DMS153 treated with DMSO at 0.1 percent for 48 hours (cell line): Measurements from ENCODE around the gene PITX1.

Experiments used
- DNase-seq: peaks from one replicate; lab custom pipeline; 2025; ENCODE audit not compliant: unreplicated experiment; lab: John Stamatoyannopoulos, UW

PITX1 gene

DNA sequence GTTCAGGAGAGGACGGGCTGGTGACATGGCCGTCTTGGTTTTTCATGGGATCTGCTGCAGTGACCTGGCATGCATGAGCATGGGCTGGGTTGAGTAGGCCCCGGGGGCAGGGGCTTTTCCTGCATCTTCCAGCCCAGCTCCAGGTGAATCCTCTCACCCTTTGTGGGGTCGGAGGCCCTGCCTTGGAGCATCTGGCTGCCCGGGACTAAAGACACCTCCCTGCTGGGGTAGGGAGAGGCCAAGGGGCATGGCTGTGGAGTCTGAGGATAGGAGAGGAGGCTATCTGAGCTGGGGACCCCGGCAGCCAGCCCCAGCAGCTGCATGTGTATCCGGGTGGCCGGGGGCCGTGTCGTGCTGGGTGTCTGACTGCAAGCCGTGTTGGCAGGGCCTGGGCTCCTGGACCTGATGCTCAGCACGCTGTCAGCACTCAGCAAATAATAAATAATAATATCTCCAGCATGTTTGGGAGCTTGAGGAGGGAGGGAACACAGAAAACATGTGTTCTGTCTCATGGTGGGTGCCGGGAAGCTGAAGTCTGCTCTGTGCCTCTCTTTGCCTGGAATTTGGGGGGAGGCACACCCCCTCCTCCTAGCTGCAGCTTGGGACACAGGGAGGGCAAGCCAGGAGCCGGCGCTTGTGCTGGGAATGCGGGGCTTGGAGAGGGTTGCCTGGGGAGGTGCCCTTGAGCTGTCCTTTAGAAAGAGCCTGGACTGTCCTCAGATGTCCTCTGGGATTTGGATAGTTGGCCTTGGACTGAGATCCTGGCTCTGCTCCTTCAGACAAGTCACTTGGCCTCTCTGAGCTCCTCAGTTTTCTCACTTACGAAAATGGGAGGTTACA, 28.4 kb upstream of the PITX1 start:
- DNase-seq, result no peak

GRCh38 chr5:135061001-135061400, 27.0 kb upstream of the PITX1 start:
- DNase-seq, result no peak

DNA sequence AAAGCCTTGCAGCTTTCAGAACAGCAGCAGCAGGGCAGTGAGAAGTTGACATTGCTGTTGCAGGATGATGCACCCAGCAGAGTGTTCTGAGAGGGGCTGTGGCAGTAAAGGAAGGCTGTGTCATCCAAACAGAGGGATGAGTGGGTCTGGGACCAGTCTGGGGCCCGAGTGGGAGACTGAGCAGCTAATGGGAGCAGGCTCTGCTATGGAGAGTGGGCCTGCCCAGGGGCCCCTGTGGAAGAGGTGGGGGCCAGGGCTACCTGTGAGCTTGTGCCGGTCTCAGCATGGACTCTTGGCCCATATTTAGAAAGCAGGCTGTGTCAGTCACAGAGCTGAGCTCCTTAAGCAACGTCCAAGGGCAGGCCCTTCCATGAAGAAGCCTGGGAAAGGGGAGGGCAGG, 26.0 kb upstream of the PITX1 start:
- DNase-seq, result no peak

DNA sequence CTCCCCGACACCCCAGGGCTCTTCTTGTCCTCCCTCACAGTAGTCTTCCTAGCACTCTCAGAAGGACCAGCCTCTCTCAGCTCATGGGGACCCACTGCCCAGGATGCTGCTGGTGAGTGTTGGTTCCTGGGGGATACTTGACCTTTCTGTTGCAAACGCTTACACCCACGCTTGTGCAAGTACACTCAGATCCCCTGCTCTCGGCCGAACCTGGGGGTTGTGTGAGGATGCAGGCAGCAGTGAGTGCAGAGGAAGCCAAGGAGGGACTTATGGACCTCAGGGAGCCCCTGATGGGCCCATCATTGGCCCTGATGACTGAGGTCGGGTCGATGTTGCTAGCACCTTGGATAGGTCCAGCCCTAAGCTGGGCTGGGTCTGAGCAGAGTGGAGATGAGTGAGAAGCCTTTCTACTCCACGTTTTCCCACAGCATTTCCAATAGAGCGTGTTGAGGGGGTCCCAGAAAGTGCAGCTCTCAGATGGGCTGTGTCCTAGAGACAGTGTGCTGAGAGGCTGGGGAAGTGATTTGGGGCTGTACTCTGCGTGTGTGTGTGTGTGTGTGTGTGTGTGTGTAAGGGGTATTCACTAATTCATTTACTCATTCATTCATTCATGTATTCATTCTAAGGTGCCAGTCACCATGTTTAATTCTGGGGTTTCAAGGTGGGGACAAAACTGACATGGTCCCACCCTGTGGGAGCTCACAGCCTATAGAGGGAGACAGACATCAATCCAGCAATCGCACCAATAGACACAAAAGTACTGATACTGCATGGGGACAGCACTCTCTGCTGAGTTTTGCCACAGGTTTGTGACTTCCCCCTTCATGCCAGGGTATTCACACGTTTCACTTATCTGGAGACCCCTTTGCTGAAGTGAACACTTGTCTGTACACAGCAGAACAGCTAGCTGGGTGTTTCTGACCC, 25.2 kb upstream of the PITX1 start:
- no peak for DNase-seq

- no peak for DNase-seq
These were observed 24.3 kb upstream of the PITX1 start for GRCh38 chr5:135058331-135058732.

- DNase-seq, result no peak
These were observed 23.2 kb upstream of the PITX1 start for GRCh38 chr5:135057233-135057632.

GRCh38 chr5:135056316-135057030, 22.4 kb upstream of the PITX1 start:
- no peak for DNase-seq

GRCh38 chr5:135055396-135055795, 21.4 kb upstream of the PITX1 start:
- DNase-seq, result no peak

- DNase-seq, result no peak
These were observed 20.5 kb upstream of the PITX1 start for GRCh38 chr5:135054546-135054945.

- DNase-seq, result no peak
These were observed 20.0 kb upstream of the PITX1 start for GRCh38 chr5:135053989-135054388.

DNA sequence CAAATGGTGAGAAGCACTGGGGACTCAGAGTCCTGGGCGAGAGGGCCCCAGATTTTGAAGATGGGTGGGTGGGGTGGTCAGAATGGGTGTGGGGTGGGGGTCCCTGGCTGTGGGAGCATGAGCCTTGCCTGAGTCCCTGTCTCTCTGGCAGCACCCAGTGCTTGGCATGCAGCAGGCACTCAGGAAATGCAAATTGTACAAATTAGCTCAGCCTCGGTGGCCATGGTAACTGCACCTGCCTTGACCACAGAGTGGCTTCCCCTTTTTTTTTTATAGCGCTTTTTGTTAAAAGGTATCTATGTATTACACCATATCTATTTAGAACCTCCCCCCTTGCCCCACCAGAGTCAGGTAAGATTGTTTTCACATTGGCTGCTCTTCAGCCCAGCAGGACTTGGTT, 19.2 kb upstream of the PITX1 start:
- no peak for DNase-seq

GRCh38 chr5:135052511-135053145, 18.6 kb upstream of the PITX1 start:
- DNase-seq, result no peak

DNA sequence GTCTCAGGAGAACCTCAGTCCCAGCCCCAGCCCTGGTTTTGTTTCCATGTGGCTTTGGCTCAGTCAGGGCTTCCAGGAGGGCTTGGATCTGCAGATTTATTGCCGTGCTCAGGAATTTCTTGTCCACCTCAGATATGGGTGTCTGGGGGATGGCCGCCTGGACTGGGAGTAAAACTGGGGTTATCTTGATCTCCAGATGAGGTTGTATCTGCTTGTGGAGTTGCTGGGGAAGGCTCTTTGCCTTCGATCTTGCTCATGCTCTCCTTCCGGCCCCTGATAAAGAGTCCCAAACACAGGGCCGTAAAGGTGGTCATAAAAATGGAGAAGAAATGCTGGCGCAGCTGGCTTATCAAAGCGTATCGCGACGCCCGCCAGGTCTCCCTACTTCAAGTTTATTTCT, 17.8 kb upstream of the PITX1 start:
- no peak for DNase-seq

- no peak for DNase-seq
These were observed 17.4 kb upstream of the PITX1 start for GRCh38 chr5:135051399-135051798.

- DNase-seq, result no peak
These were observed 16.3 kb upstream of the PITX1 start for GRCh38 chr5:135050244-135050767.

GRCh38 chr5:135048930-135049329, 14.9 kb upstream of the PITX1 start:
- DNase-seq, result no peak

- DNase-seq, result no peak
These were observed 14.3 kb upstream of the PITX1 start for GRCh38 chr5:135048286-135048685.

DNA sequence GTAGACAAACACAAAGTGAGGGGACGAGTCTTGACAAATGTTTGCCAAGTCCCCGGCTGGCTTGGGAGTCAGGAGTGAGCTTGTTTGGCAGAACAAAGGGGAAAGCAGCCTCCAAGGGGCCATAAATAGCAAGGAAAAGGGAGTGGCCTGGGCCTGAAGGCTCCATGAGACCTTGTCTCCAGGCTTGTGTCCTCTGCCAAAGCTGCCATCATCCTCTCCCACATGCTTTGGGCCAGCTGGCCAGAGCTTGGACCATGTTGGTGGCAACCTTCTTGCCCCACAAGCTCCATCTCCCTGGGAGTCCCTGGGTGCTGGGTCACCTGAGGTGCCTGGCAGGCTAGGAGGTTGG, 13.3 kb upstream of the PITX1 start:
- no peak for DNase-seq

DNA sequence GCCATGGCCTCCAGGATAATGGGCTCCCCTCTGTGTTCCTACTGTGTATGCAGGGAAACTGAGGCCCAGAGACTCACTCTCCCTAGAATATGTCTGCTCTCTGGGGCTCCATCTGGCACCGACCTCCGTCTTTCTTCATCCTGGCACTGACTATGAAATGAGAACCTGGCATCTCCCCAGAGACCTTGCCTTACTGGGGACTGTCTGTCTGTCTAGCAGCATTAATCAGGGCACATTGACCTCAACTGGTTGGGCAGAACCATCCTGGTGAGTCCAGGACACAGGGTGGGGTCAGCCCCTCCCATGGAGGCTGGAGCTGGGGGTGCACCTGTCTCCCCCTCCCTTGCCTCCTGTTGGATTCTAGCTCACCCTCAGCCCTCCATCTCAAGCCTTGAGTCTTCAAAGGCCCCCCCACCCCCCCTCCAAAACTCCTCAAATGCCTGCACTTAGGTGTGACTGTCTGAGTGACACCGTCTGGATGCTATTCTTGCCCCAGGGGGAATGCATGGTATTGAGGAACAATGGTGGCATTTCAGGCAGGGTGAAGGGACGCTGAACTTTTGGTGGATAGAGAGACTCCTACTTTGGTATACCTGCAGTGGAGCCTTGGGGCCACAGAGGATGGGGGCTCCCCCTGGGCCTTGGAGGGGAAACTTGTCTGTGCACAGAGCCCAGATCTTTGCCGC, 12.8 kb upstream of the PITX1 start:
- DNase-seq, result no peak

GRCh38 chr5:135045488-135045887, 11.5 kb upstream of the PITX1 start:
- no peak for DNase-seq
